ENCODE results near the gene SMAD7.
A peak's percentile ranks its signal among the peaks of the same experiment; 100 is the strongest.
"Not testable (repeated sequence)": the region's sequence is repeated elsewhere in the genome, so short reads cannot be mapped to it uniquely, and the experiment has no call there.

The SMAD7 gene

GRCh38 chr18:48875314-48875941 is 75.3 kb downstream of the SMAD7 start:
- DNase-seq (ENCODE audit: low read depth), result no peak
- TF ChIP-seq, protein P1, sequence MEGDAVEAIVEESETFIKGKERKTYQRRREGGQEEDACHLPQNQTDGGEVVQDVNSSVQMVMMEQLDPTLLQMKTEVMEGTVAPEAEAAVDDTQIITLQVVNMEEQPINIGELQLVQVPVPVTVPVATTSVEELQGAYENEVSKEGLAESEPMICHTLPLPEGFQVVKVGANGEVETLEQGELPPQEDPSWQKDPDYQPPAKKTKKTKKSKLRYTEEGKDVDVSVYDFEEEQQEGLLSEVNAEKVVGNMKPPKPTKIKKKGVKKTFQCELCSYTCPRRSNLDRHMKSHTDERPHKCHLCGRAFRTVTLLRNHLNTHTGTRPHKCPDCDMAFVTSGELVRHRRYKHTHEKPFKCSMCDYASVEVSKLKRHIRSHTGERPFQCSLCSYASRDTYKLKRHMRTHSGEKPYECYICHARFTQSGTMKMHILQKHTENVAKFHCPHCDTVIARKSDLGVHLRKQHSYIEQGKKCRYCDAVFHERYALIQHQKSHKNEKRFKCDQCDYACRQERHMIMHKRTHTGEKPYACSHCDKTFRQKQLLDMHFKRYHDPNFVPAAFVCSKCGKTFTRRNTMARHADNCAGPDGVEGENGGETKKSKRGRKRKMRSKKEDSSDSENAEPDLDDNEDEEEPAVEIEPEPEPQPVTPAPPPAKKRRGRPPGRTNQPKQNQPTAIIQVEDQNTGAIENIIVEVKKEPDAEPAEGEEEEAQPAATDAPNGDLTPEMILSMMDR (conservative IDR thresholded peaks at IDR 0.05; ENCODE audit: low read depth, low read length), result no peak
- H3K4me3 ChIP-seq (ENCODE audit: low read depth, low read length), result no peak overlapping the region

DNA sequence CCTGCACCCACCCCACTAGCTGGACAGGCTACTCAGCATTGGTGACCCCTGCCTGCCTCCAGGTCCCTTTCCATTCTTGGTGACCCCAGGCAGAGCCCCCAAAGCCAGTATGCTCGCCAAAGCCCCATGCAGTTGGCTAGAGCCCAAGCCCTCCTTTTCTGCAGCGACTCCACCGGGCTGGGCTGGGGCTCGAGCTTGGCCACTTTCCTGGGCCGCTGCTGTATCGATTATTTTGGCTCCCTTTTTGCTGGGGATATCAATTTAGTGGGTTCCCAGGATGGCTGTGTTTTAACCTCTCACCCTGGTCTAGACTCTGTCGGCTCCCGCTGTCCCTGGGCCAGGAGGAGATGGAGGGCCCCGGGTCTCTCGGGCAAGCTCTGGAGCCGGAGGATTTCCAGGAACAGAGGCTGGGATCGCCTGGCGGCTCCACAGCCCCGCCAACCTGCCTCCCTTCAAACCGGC is 76.0 kb downstream of the SMAD7 start:
- no peak for DNase-seq (ENCODE audit: low read depth)
- TF ChIP-seq, protein P1 (conservative IDR thresholded peaks at IDR 0.05; ENCODE audit: low read depth, low read length), result no peak
- H3K4me3 ChIP-seq (ENCODE audit: low read depth, low read length), result no peak overlapping the region

GRCh38 chr18:48874233-48874632 is 76.5 kb downstream of the SMAD7 start:
- TF ChIP-seq, protein P1 (conservative IDR thresholded peaks at IDR 0.05; ENCODE audit: low read depth, low read length), result no peak

GRCh38 chr18:48872234-48873145 is 78.3 kb downstream of the SMAD7 start:
- DNase-seq (ENCODE audit: low read depth), result peak; percentile 43

More at GRCh38 chr18:48874233-48874632, 76.5 kb downstream of the SMAD7 start:
- H3K4me3 ChIP-seq (ENCODE audit: low read depth, low read length), result no peak overlapping the region
- no peak for DNase-seq (ENCODE audit: low read depth)

DNA sequence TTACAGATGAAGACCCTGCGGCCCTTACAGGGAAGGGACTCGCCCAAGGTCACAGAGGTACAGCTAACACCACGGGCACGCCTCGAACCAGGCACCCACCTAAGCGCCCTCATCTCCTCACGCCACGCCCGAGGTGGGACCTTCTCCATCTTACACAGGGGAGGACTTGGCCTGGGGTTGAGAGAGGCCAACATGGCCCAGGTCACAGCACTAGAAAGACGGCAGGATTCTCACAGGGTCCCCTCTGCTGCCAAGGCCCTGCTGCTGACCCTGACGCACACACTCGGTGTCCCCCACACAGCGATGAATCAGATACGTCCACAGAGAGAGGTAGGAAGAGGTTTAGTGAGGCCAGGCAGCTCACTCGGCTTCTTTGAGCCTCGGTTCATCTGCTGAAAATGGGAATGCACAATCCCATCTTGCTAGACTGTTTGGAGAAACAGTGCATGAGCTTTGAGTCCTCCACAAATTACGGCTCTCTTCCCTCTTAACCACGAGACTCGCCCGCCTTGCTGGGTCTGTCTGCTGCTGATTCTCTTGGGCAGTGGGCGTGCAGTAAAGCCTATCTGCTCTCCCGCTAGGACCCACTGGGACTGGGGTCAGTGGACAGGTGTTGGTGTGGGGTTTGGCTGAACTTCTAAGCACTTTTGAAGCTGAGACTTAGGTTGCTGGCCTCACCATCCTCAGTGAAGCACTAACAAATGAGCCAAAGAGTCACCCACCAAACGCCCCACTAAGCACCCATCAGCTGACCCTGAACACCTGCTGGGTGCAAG is 79.2 kb downstream of the SMAD7 start:
- TF ChIP-seq, protein P1 (conservative IDR thresholded peaks at IDR 0.05; ENCODE audit: low read depth, low read length), result no peak
- H3K4me3 ChIP-seq (ENCODE audit: low read depth, low read length), result no peak overlapping the region
- DNase-seq (ENCODE audit: low read depth), result no peak

More at GRCh38 chr18:48872234-48873145, 78.3 kb downstream of the SMAD7 start:
- TF ChIP-seq, protein P1 (conservative IDR thresholded peaks at IDR 0.05; ENCODE audit: low read depth, low read length), result no peak
- no peak overlapping the region for H3K4me3 ChIP-seq (ENCODE audit: low read depth, low read length)

- not testable (repeated sequence) for DNase-seq (ENCODE audit: low read depth); H3K4me3 ChIP-seq (ENCODE audit: low read depth, low read length)
Measured at GRCh38 chr18:48870926-48871325, 79.8 kb downstream of the SMAD7 start.
